ENCODE measurements around the gene DLG2. TPM values are rescaled to one million over a fixed set of nuclear protein-coding genes. Genes with fewer than 3 reads are reported as not detected.

DLG2 gene
- total RNA-seq, 1 donor from 2014 or later: 2.4 TPM

DNA sequence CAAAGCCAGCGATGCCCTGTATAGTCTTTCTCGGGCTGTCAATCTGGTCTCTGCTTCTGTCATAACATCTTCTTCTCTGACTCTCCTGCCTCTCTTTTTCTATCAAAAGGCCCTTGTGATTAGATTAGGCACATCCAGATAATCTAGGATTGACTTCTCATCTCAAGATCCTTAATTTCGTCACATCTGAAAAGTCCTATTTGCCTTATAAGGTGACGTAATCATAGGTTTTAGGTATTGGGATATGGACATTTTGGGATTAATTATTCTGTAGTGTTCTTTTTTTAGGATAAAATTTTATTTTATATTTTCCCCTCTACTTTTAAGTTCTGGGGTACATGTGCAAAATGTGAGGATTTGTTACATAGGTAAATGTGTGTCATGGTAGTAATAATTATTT is 1860.2 kb downstream of the DLG2 start:
- H3K27ac Mint-ChIP-seq: no peak overlapping the region
- TF ChIP-seq, protein P1, sequence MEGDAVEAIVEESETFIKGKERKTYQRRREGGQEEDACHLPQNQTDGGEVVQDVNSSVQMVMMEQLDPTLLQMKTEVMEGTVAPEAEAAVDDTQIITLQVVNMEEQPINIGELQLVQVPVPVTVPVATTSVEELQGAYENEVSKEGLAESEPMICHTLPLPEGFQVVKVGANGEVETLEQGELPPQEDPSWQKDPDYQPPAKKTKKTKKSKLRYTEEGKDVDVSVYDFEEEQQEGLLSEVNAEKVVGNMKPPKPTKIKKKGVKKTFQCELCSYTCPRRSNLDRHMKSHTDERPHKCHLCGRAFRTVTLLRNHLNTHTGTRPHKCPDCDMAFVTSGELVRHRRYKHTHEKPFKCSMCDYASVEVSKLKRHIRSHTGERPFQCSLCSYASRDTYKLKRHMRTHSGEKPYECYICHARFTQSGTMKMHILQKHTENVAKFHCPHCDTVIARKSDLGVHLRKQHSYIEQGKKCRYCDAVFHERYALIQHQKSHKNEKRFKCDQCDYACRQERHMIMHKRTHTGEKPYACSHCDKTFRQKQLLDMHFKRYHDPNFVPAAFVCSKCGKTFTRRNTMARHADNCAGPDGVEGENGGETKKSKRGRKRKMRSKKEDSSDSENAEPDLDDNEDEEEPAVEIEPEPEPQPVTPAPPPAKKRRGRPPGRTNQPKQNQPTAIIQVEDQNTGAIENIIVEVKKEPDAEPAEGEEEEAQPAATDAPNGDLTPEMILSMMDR (IDR thresholded peaks at IDR 0.05; ENCODE audit: unreplicated experiment): no peak
- DNase-seq (ENCODE audit: low spot score, unreplicated experiment): no peak
- no peaks in the 10 kb centered on the region for H3K9me3 Mint-ChIP-seq (ENCODE audit: low read depth)
- no peak overlapping the region for H3K4me3 Mint-ChIP-seq (ENCODE audit: low read depth)
- no peaks in the 10 kb centered on the region for H3K36me3 Mint-ChIP-seq (ENCODE audit: insufficient read depth)
- no peaks in the 10 kb centered on the region for H3K4me1 Mint-ChIP-seq (ENCODE audit: low read depth)
- H3K27me3 Mint-ChIP-seq: peaks cover 3% of the 10 kb centered on the region

DNA sequence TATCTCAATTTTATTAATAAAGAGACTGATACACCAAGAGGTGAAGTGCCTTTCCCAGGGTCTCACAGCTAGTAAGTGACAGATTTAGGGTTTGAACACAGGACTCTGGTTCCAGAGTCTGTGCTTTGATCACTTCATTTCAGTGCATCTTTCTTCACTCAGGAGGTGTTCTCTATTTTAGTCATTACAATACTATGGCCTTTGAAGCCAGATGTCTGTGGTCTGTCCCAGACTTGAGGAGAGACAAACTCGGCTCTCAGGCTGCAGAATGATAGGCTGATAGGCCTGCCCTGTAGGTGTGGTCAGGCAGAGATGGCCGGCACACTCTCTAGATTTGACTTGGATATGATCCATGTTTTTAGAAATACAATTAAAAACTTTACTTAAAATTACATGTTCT is 1862.5 kb downstream of the DLG2 start:
- no peak overlapping the region for H3K4me3 Mint-ChIP-seq (ENCODE audit: low read depth)
- TF ChIP-seq, protein P1 (IDR thresholded peaks at IDR 0.05; ENCODE audit: unreplicated experiment): no peak
- peaks cover 2% of the 10 kb centered on the region for H3K27me3 Mint-ChIP-seq
- H3K27ac Mint-ChIP-seq: no peak overlapping the region
- H3K9me3 Mint-ChIP-seq (ENCODE audit: low read depth): no peaks in the 10 kb centered on the region
- no peaks in the 10 kb centered on the region for H3K36me3 Mint-ChIP-seq (ENCODE audit: insufficient read depth)
- H3K4me1 Mint-ChIP-seq (ENCODE audit: low read depth): no peaks in the 10 kb centered on the region
- DNase-seq (ENCODE audit: low spot score, unreplicated experiment): no peak

DNA sequence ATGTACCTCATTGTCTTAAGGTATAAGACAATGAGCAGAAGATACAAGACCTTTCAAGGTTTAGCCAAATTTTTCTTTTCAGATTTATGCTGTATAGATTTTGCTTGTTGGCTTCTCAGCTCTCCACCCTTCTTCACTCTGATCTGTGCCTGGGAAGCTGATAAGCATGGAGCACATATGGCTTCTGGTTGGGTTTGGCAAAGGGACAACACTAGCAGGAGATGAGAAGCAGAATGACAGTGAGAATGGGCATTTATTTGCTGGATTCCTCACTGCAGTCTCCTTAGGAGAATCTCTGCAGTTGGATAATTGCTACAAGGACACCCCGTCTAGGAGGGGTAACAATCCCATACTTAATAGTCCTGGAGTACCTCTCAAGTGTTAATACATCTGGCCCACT is 1866.2 kb downstream of the DLG2 start:
- H3K4me1 Mint-ChIP-seq (ENCODE audit: low read depth): no peaks in the 10 kb centered on the region
- H3K27me3 Mint-ChIP-seq: peaks cover 5% of the 10 kb centered on the region
- H3K36me3 Mint-ChIP-seq (ENCODE audit: insufficient read depth): no peaks in the 10 kb centered on the region
- no peak overlapping the region for H3K27ac Mint-ChIP-seq
- no peaks in the 10 kb centered on the region for H3K9me3 Mint-ChIP-seq (ENCODE audit: low read depth)
- no peak for DNase-seq (ENCODE audit: low spot score, unreplicated experiment)
- TF ChIP-seq, protein P1 (IDR thresholded peaks at IDR 0.05; ENCODE audit: unreplicated experiment): no peak
- H3K4me3 Mint-ChIP-seq (ENCODE audit: low read depth): no peak overlapping the region

DNA sequence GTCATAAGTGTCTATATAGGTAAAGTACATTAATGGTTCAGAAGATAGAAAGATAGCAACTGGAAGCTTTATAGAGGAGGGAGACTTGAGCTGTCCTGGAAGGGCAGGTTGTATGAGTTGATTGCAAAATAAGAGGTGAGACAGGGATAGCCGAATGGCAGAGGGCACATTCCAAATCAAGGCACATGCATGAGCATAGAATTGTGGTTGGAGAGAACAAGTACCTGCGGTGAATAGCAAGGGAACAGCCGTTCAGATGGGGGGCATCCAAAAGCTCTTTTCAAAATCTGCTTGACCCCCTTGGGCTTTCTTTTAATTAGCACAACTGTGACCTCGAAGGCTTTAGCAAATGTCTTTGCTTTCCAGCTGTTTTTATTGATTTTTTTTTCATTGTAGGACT is 1868.0 kb downstream of the DLG2 start:
- TF ChIP-seq, protein P1 (IDR thresholded peaks at IDR 0.05; ENCODE audit: unreplicated experiment): no peak
- Mint-ChIP-seq H3K27ac (no peak overlapping the region), H3K4me3 (ENCODE audit: low read depth) (no peak overlapping the region), H3K36me3 (ENCODE audit: insufficient read depth) (no peaks in the 10 kb centered on the region), H3K27me3 (peaks cover 5% of the 10 kb centered on the region), H3K9me3 (ENCODE audit: low read depth) (no peaks in the 10 kb centered on the region), H3K4me1 (ENCODE audit: low read depth) (no peaks in the 10 kb centered on the region)
- DNase-seq (ENCODE audit: low spot score, unreplicated experiment): no peak

DNA sequence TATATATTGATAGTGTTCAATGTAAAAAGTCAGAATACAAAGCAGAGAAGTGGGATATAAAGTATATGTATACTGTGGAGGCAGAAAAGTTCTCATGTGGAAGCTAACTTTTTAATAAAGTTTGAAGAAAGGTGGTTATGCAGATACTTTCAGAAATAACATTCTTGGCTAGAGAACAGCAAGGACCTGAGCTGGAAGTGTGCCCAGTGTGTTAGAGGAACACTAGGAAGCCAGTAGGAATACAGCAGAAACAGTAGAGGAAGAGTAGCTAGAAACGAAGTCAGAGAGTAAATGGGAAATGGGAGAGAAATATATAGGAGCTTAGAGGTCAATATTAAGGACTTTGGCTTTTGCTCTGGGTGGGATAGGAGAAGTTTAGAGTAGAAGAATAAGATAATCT is 1876.1 kb downstream of the DLG2 start:
- Mint-ChIP-seq H3K9me3 (ENCODE audit: low read depth) (no peaks in the 10 kb centered on the region), H3K4me3 (ENCODE audit: low read depth) (no peak overlapping the region), H3K27me3 (peaks cover 5% of the 10 kb centered on the region), H3K4me1 (ENCODE audit: low read depth) (no peaks in the 10 kb centered on the region), H3K27ac (no peak overlapping the region), H3K36me3 (ENCODE audit: insufficient read depth) (no peaks in the 10 kb centered on the region)
- TF ChIP-seq, protein P1 (IDR thresholded peaks at IDR 0.05; ENCODE audit: unreplicated experiment): no peak
- no peak for DNase-seq (ENCODE audit: low spot score, unreplicated experiment)
